ENCODE results near the gene AFF1.

DNA sequence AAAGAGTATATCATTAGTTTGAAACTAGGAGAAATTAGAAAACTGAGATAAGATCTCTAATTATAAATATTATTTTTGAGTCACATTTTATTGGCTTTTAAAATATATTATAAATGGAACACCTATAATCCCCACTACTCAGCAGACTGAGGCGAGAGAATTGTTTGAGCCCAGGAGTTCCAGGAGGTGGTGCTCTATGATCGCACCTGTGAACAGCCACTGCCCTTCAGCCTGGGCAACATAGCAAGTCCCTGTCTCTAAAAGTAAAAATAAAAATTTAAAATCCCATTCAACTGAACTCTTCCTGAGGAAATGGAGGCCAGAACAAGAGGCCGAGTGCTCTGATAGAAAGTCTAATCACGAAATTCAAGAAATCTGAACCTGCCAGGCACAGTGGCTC, 36.2 kb upstream of the AFF1 start:
- TF ChIP-seq CTCF (conservative IDR thresholded peaks at IDR 0.05; ENCODE audit: low read length) (peak; percentile 66), EZH2phosphoT487 (IDR thresholded peaks at IDR 0.05; ENCODE audit: borderline replicate concordance, low read depth, low read length) (no peak)
